HG02642 (cell line): ENCODE data around the gene DCUN1D2.
"Not testable (repeated sequence)": the region's sequence is repeated elsewhere in the genome, so short reads cannot be mapped to it uniquely, and the experiment has no call there.

Experiments
- ATAC-seq: cut with Tn5 transposase; IDR thresholded peaks from one replicate; pipeline ENCODE4 v1.9.1; 2021; ENCODE audit warnings: mild to moderate bottlenecking; ENCODE audit not compliant: unreplicated experiment, poor library complexity

Gene DCUN1D2

GRCh38 chr13:113449693-113450347 lies 40.7 kb downstream of the DCUN1D2 start:
- no peak for ATAC-seq

- no peak for ATAC-seq
Observed at GRCh38 chr13:113448885-113449692, 41.4 kb downstream of the DCUN1D2 start.

- ATAC-seq, result no peak
Observed at GRCh38 chr13:113448545-113448884, 42.0 kb downstream of the DCUN1D2 start.

DNA sequence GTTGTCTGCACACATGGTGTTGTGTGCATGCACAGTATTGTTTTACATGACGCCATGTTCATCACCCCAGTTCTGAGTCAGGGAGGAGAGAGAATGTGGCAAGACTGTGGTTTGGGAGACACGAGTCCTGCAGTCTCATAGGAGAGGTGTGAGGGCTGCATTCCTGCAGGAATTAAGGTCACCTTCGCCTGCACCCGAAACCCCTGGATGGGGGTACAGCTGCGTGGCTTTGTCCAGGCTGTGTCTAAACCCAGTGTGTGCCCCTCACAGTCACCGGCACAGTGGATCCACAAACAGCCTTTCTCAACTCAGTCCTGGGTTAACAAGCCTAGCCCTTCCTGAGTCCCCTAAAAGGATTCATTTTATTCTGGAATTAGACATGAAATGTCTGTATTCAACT lies 42.9 kb downstream of the DCUN1D2 start:
- ATAC-seq, result no peak

GRCh38 chr13:113446488-113446854 lies 44.0 kb downstream of the DCUN1D2 start:
- ATAC-seq, result peak; percentile 11

- ATAC-seq, result peak; percentile 54
Observed at GRCh38 chr13:113445791-113446487, 44.6 kb downstream of the DCUN1D2 start.

- ATAC-seq, result no peak
Observed at GRCh38 chr13:113443991-113444390, 46.5 kb downstream of the DCUN1D2 start.

DNA sequence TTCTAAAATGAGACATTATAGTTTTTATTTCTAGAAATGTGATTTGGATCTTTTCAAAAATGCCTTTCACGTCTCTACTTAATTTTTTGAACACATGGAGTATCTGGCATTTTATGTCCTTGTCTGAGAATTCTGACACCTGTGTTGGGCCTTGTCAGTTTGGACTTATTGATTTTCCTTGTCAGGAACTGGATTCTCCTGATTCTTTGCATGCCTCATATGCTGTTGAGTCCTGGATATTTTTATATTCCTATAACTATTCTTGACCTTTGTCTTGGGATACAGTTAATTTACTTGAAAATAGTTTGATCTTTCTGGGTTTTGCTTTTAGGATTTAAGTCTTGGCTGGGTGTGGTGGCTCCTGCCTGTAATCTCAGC lies 47.5 kb downstream of the DCUN1D2 start:
- ATAC-seq, result no peak

- ATAC-seq, result no peak
Observed at GRCh38 chr13:113442354-113442984, 48.0 kb downstream of the DCUN1D2 start.

DNA sequence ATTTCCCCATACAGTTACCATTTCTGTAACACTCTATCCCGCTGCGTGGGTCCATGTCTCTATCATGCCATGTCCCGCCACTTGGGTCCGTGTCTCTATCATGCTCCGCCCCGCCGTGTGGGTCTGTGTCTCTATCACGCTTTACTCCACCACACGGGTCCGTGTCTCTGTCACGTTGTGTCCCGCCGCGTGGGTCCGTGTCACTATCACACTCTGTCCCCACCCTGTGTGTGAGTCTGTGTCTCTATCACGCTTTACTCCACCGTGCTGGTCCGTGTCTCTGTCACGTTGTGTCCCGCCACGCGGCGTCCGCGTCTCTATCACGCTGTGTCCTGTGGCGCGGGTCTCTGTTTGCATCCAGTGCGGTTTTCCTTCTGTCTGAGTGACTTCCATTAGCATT lies 48.9 kb downstream of the DCUN1D2 start:
- no peak for ATAC-seq

DNA sequence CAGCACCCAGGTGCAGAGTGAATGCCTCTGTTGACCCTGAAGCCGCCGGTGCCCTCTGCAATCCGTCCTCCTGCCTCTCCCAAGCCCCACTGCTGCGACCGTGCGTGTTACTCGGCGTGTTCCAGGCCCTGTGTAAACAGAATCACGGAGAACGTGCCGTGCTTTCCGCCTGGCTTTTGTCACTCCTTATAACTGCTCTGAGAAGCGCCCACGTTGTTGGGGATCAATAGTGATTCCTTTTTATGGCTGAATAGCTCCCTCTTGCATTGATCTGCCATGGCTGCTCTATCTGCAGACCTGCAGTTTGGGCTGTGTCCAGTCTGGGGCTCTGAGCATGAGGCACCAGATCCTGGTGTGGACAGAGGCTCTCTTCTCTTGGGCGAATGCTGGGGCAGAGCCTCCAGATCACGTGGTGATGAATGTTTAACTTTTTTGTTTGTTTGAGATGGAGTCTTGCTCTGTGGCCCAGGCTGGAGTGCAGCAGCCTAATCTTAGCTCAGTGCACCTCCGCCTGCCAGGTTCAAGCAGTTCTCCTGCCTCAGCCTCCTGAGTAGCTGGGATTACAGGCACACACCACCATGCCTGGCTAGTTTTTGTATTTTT lies 53.0 kb downstream of the DCUN1D2 start:
- no peak for ATAC-seq

DNA sequence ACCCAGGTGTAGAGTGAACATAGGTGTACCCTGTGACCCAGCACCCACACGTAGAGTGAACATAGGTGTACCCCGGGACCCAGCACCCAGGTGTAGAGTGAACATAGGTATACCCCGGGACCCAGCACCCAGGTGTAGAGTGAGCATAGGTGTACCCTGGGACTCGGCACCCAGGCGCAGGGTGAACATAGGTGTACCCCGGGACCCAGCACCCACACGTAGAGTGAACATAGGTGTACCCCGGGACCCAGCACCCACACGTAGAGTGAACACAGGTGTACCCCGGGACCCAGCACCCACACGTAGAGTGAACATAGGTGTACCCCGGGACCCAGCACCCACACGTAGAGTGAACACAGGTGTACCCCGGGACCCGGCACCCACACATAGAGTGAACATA lies 53.6 kb downstream of the DCUN1D2 start:
- ATAC-seq, result not testable (repeated sequence)

GRCh38 chr13:113435907-113436306 lies 54.6 kb downstream of the DCUN1D2 start:
- ATAC-seq, result not testable (repeated sequence)

GRCh38 chr13:113433391-113433916 lies 57.1 kb downstream of the DCUN1D2 start:
- ATAC-seq, result no peak

DNA sequence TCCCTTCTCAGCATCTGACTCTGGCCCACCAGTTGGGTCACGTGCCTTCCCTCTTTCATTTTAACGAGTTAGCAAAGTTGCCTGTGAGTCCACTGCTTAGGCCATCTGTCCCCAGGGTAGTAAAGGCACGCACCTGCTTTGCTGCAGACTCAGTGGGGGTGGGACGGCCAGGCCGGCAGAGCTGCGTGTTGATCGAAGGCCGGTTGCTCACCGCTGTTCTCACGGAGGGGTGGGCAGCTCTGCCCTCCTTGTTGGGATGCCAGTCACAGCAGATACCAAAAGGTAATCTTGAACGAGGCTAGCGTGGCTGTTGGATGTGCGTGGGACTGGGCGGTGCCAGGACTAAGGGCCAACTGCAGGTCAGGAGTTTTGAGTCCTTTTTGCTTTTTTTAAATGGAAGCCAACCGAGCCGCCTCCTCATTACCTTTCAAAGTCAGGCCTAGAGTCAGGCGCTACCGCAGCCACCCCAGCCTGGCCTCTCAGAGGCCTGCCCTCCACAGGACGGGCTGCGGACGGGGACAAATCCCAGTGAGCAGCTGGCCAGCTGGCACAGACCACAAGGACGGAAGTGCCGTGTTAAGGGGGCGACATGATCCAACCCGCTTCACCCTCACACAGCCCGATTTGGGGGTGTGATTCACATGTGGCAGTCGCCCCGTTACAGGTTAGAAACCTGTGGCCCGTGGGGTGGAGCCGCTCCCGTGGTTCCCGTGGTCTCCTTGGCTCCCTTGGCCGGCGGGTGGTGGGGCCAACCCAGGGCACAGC lies 57.8 kb downstream of the DCUN1D2 start:
- ATAC-seq, result no peak

DNA sequence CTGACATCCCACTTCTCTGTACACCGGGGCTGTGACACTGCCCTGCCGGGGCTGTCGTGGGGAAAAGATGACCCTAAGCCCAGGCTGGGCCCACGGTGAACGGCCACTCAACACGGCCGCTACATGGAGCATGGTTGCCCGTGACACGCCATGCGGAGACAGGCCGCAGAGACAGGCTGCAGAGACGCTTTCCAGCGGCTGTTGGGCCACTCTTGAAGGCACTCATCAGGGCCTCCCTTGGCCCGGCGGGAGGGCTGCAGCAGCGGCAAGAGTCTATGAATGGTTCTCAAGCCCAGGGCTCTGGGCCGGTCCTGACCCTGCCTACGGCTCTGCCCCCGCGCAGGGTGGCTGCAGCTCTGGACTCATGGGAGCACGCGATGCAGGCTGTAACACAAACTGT lies 59.3 kb downstream of the DCUN1D2 start:
- no peak for ATAC-seq

DNA sequence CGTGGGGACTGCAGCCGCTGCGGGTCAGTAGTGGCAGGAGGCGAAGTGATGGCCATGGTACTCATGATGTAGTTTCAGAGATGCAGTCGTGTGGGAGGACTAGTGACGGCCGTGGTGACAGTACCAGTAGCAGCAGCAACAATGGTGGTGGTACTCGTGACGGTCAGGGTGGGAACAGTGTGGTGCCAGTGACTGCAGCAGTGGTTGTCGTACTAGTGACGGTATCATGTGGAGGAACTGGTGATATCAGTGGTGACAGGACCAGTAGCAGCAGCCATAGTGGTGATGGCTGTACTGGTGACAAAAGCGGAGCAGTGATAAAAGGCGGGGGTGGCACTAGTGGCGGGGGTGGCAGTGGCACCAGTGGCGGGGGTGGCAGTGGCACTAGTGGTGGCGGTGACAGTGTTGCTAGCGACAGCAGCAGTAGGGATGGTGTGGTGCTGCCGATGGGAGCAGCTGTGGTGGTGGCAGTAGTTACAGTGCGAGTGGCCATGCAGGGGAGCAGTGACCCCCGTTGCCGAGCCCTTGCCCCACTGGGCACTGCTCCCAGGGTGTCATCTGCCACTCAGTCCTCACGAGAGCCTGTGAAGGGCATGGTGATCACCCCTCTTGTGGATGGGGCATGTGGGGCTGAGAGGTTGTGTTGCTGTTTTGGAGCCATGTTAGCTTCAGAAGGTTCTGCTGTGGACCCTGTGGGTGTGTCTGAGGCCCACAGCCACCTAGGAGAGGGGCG lies 60.0 kb downstream of the DCUN1D2 start:
- ATAC-seq, result no peak

DNA sequence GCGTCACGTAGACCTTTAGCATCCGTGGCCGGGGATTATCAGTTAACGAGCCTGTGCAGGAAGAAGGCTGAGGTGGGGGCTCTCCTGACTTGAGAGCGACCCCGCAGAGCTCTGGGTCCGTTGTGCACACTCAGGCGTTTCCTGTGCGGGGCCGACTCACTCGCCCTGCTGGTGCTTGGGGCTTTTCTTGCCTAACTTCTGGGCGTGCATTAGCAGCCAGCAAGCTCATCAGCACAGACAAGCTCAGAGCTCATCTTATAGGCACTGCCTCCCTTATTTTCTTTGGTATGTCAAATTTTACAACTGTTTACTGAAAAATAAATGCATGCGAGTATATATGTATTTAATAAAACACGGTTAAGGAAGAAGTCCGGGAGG lies 60.9 kb downstream of the DCUN1D2 start:
- no peak for ATAC-seq
